ENCODE measurements around the gene TMEM250. TPM values are rescaled to one million over a fixed set of nuclear protein-coding genes. Genes with fewer than 3 reads are reported as not detected.

TMEM250 gene
- total and polyA plus RNA-seq, 4 donors = 6.7 to 19.5 (median 17.2) TPM

DNA sequence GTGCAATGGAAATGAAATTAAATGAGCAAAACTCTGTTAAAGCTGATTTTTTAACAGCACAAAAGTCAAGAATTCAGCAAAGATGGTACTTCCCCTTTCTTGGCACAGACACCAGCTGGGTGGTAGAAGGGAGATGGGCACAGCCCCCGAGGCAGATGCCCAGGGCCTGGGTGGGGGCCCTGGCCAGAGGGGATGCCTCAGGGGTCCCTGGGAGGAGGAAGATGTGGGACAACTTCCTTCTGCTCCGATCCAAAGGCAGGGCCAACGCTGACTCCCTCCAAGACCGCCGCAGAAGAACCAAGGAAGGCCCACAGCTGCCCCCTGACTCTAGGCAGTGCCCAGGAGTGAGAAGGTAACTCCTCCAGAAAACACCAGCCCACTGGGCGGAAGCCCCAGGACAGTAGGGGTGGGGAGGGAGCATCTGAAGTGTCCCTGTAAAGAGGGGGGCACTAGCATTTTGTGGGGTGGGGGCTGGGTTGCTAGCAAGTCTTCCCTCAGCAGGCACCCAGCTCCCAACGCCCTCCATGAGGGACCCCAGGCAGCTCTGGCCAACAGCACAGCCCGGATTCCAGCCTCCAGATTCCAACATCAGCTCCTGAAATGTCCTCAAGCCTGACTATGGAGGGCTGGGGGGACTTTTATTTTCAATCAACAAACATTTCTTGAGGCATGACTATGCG lies 28.5 kb downstream of the TMEM250 start:
- Histone ChIP-seq H3K36me3 (ENCODE audit: control insufficient read depth in 4 of 4, insufficient read depth in 3 of 4, low read depth in 1 of 4, low read length in 3 of 4) (no peaks in the 10 kb centered on the region), H3K4me1 (ENCODE audit: control insufficient read depth in 4 of 4, insufficient read depth in 4 of 4, low read length in 3 of 4) (peaks cover 15 to 68% (median 48%) of the 10 kb centered on the region in 4 donors), H3K9ac (ENCODE audit: low read depth in 1 of 2, low read length in 2 of 2) (peak overlapping the region in 1 of 2 donors; percentile 54), H3K4me3 (ENCODE audit: low read depth in 1 of 3, low read length in 3 of 3) (no peak overlapping the region), H3K27ac (ENCODE audit: low read depth in 1 of 2, low read length in 2 of 2) (no peak overlapping the region), H3K27me3 (ENCODE audit: control insufficient read depth in 4 of 4, insufficient read depth in 4 of 4, low read length in 3 of 4) (no peaks in the 10 kb centered on the region), H3K9me3 (ENCODE audit: control insufficient read depth in 4 of 4, low read length in 3 of 4) (no peaks in the 10 kb centered on the region)
- TF ChIP-seq, protein P1, sequence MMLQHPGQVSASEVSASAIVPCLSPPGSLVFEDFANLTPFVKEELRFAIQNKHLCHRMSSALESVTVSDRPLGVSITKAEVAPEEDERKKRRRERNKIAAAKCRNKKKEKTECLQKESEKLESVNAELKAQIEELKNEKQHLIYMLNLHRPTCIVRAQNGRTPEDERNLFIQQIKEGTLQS (IDR thresholded peaks at IDR 0.05) = no peak
- no peak for TF ChIP-seq RAD21 (IDR thresholded peaks at IDR 0.05)
- 87% methylated on average over 9 of the region's 9 CpGs for WGBS
- DNase-seq (ENCODE audit: low spot score) = no peak

DNA sequence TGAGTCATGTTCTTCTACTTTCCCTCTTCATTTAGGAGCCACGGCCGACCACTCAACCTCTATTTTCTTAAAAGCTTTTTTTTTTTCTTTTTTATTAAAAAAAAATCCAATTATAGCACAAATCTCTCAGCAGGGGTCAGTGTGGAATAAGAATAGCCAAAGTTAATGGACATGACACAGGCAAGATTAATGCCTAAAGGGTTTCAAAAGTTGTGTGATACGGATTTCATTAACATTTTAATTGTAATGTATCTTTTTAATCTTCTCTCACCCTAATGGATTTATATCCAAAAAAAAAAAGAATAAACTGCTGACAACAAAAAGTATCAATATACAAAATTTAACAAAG lies 29.0 kb downstream of the TMEM250 start:
- peak overlapping the region in 1 of 2 donors; percentile 54 for H3K9ac ChIP-seq (ENCODE audit: low read depth in 1 of 2, low read length in 2 of 2)
- no peaks in the 10 kb centered on the region for H3K27me3 ChIP-seq (ENCODE audit: control insufficient read depth in 4 of 4, insufficient read depth in 4 of 4, low read length in 3 of 4)
- 39% methylated on average over 3 of the region's 3 CpGs for WGBS
- no peak for DNase-seq (ENCODE audit: low spot score)
- no peak overlapping the region for H3K27ac ChIP-seq (ENCODE audit: low read depth in 1 of 2, low read length in 2 of 2)
- H3K4me1 ChIP-seq (ENCODE audit: control insufficient read depth in 4 of 4, insufficient read depth in 4 of 4, low read length in 3 of 4) = peaks cover 15 to 68% (median 49%) of the 10 kb centered on the region in 4 donors
- H3K36me3 ChIP-seq (ENCODE audit: control insufficient read depth in 4 of 4, insufficient read depth in 3 of 4, low read depth in 1 of 4, low read length in 3 of 4) = no peaks in the 10 kb centered on the region
- TF ChIP-seq, protein P2, sequence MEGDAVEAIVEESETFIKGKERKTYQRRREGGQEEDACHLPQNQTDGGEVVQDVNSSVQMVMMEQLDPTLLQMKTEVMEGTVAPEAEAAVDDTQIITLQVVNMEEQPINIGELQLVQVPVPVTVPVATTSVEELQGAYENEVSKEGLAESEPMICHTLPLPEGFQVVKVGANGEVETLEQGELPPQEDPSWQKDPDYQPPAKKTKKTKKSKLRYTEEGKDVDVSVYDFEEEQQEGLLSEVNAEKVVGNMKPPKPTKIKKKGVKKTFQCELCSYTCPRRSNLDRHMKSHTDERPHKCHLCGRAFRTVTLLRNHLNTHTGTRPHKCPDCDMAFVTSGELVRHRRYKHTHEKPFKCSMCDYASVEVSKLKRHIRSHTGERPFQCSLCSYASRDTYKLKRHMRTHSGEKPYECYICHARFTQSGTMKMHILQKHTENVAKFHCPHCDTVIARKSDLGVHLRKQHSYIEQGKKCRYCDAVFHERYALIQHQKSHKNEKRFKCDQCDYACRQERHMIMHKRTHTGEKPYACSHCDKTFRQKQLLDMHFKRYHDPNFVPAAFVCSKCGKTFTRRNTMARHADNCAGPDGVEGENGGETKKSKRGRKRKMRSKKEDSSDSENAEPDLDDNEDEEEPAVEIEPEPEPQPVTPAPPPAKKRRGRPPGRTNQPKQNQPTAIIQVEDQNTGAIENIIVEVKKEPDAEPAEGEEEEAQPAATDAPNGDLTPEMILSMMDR (IDR thresholded peaks at IDR 0.05; ENCODE audit: low read depth, low read length, missing input control) = peak; percentile 21
- TF ChIP-seq RAD21 (IDR thresholded peaks at IDR 0.05) (peak; percentile 62 to 67), TAF1 (conservative IDR thresholded peaks at IDR 0.05) (no peak)
- no peaks in the 10 kb centered on the region for H3K9me3 ChIP-seq (ENCODE audit: control insufficient read depth in 4 of 4, low read length in 3 of 4)
- H3K4me3 ChIP-seq (ENCODE audit: low read depth in 1 of 3, low read length in 3 of 3) = no peak overlapping the region

DNA sequence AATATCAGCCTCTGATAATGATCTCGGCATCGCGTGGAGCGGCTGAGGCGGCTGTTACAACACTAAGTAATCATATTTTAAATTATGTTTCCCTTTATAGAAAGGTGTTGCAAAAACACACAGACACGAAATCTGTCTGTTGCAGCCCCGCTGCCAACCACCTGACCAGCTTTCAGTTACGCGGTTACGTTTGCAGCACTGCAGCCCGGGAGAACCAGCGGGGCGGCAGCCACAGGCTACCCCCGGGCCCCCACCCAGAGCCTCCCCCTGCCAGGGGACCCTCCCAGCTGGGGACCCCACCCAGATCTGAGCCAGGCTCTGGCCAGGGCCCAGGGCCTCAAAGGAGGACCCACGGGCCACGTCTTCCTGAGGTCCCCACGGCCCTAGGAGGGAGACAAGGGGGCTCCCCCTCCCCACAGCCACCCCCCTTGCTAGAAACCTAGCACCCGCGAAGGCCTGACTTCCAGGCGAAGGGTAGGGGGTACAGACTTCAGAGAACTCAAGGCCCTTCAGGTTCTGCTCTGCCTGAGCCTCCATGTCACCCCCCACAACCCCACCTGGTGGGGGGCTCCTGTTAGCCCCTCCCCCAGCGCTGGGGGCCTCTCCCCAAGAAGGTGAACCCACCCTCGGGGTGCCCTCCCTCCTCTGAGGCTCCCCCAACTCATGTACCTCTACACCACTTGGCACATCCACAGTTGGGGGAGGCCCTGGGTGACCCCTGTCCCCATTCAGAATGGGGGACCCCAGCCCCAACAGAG lies 29.6 kb downstream of the TMEM250 start:
- Histone ChIP-seq H3K9ac (ENCODE audit: low read depth in 1 of 2, low read length in 2 of 2) (no peak overlapping the region), H3K4me3 (ENCODE audit: low read depth in 1 of 3, low read length in 3 of 3) (no peak overlapping the region), H3K4me1 (ENCODE audit: control insufficient read depth in 4 of 4, insufficient read depth in 4 of 4, low read length in 3 of 4) (peaks cover 15 to 68% (median 48%) of the 10 kb centered on the region in 4 donors), H3K9me3 (ENCODE audit: control insufficient read depth in 4 of 4, low read length in 3 of 4) (no peaks in the 10 kb centered on the region), H3K27ac (ENCODE audit: low read depth in 1 of 2, low read length in 2 of 2) (no peak overlapping the region), H3K36me3 (ENCODE audit: control insufficient read depth in 4 of 4, insufficient read depth in 3 of 4, low read depth in 1 of 4, low read length in 3 of 4) (no peaks in the 10 kb centered on the region), H3K27me3 (ENCODE audit: control insufficient read depth in 4 of 4, insufficient read depth in 4 of 4, low read length in 3 of 4) (no peaks in the 10 kb centered on the region)
- 67% methylated on average over 22 of the region's 22 CpGs for WGBS
- DNase-seq (ENCODE audit: low spot score) = no peak
- TF ChIP-seq TAF1 (conservative IDR thresholded peaks at IDR 0.05) = no peak
- no peak for TF ChIP-seq HNF4G (IDR thresholded peaks at IDR 0.05)
- TF ChIP-seq, protein P2 (IDR thresholded peaks at IDR 0.05; ENCODE audit: low read depth, low read length, missing input control) = no peak
- no peak for TF ChIP-seq JUND (IDR thresholded peaks at IDR 0.05)
- no peak for TF ChIP-seq GABPA (IDR thresholded peaks at IDR 0.05 in 1 of 2, conservative IDR thresholded peaks at IDR 0.05 in 1 of 2)
- no peak for TF ChIP-seq FOXA2 (IDR thresholded peaks at IDR 0.05)
- no peak for TF ChIP-seq YY1 (IDR thresholded peaks at IDR 0.05)
- no peak for TF ChIP-seq RAD21 (IDR thresholded peaks at IDR 0.05)
- TF ChIP-seq, protein P3, sequence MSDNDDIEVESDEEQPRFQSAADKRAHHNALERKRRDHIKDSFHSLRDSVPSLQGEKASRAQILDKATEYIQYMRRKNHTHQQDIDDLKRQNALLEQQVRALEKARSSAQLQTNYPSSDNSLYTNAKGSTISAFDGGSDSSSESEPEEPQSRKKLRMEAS (IDR thresholded peaks at IDR 0.05) = no peak
- TF ChIP-seq, protein P4, sequence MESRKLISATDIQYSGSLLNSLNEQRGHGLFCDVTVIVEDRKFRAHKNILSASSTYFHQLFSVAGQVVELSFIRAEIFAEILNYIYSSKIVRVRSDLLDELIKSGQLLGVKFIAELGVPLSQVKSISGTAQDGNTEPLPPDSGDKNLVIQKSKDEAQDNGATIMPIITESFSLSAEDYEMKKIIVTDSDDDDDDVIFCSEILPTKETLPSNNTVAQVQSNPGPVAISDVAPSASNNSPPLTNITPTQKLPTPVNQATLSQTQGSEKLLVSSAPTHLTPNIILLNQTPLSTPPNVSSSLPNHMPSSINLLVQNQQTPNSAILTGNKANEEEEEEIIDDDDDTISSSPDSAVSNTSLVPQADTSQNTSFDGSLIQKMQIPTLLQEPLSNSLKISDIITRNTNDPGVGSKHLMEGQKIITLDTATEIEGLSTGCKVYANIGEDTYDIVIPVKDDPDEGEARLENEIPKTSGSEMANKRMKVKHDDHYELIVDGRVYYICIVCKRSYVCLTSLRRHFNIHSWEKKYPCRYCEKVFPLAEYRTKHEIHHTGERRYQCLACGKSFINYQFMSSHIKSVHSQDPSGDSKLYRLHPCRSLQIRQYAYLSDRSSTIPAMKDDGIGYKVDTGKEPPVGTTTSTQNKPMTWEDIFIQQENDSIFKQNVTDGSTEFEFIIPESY (IDR thresholded peaks at IDR 0.05) = no peak
- no peak for TF ChIP-seq NR2F2 (IDR thresholded peaks at IDR 0.05)
- no peak for TF ChIP-seq RXRA (IDR thresholded peaks at IDR 0.05)
- TF ChIP-seq EGR1 (IDR thresholded peaks at IDR 0.05; ENCODE audit: low read depth in 2 of 2) = no peak
- TF ChIP-seq, protein P5, sequence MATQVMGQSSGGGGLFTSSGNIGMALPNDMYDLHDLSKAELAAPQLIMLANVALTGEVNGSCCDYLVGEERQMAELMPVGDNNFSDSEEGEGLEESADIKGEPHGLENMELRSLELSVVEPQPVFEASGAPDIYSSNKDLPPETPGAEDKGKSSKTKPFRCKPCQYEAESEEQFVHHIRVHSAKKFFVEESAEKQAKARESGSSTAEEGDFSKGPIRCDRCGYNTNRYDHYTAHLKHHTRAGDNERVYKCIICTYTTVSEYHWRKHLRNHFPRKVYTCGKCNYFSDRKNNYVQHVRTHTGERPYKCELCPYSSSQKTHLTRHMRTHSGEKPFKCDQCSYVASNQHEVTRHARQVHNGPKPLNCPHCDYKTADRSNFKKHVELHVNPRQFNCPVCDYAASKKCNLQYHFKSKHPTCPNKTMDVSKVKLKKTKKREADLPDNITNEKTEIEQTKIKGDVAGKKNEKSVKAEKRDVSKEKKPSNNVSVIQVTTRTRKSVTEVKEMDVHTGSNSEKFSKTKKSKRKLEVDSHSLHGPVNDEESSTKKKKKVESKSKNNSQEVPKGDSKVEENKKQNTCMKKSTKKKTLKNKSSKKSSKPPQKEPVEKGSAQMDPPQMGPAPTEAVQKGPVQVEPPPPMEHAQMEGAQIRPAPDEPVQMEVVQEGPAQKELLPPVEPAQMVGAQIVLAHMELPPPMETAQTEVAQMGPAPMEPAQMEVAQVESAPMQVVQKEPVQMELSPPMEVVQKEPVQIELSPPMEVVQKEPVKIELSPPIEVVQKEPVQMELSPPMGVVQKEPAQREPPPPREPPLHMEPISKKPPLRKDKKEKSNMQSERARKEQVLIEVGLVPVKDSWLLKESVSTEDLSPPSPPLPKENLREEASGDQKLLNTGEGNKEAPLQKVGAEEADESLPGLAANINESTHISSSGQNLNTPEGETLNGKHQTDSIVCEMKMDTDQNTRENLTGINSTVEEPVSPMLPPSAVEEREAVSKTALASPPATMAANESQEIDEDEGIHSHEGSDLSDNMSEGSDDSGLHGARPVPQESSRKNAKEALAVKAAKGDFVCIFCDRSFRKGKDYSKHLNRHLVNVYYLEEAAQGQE (IDR thresholded peaks at IDR 0.05) = no peak
- no peak for TF ChIP-seq SP1 (IDR thresholded peaks at IDR 0.05)

Measured in liver (tissue), 9 donors.